Trophoblast cell (in vitro differentiated cells and primary cell): ENCODE data around the gene APOC4.

ENCODE experiments used
- DNase-seq, 2 donors: peaks; one replicate each; pipeline ENCODE4 v3.0.0-alpha.2; 2016
- H2AFZ ChIP-seq: 2 replicates; pipeline ENCODE4 v1.6.1; 2013; ENCODE audit warnings: low read length, moderate library complexity, mild to moderate bottlenecking; ENCODE audit not compliant: insufficient read depth, poor library complexity
- H2AK5ac ChIP-seq: 2 replicates; pipeline ENCODE4 v1.6.1; 2013; ENCODE audit warnings: mild to moderate bottlenecking, low read length
- H2BK120ac ChIP-seq: 2 replicates; pipeline ENCODE4 v1.6.1; 2013; ENCODE audit warnings: low read length, mild to moderate bottlenecking, moderate library complexity; ENCODE audit not compliant: insufficient read depth, poor library complexity
- H2BK12ac ChIP-seq: 2 replicates; pipeline ENCODE4 v1.6.1; 2013; ENCODE audit warnings: mild to moderate bottlenecking, low read length, moderate library complexity
- H2BK5ac ChIP-seq: 2 replicates; pipeline ENCODE4 v1.6.1; 2013; ENCODE audit warnings: low read length, low read depth, moderate library complexity, mild to moderate bottlenecking; ENCODE audit not compliant: poor library complexity
- H3K14ac ChIP-seq: 2 replicates; pipeline ENCODE4 v1.6.1; 2013; ENCODE audit warnings: mild to moderate bottlenecking, low read length
- H3K18ac ChIP-seq: 2 replicates; pipeline ENCODE4 v1.6.1; 2013; ENCODE audit warnings: mild to moderate bottlenecking, low read length
- H3K23ac ChIP-seq: 2 replicates; pipeline ENCODE4 v1.6.1; 2013; ENCODE audit warnings: low read length
- H3K27ac ChIP-seq: 2 replicates; pipeline ENCODE4 v1.5.1; 2013; ENCODE audit warnings: low read depth, mild to moderate bottlenecking, inconsistent platforms, low read length, moderate library complexity
- H3K27me3 ChIP-seq: 2 replicates; pipeline ENCODE4 v1.6.1; 2013; ENCODE audit warnings: inconsistent platforms, mild to moderate bottlenecking, low read length, moderate library complexity; ENCODE audit not compliant: insufficient read depth
- H3K36me3 ChIP-seq, 2 experiments: 1 replicate in 1 of 2; 2 replicates in 1 of 2; pipeline ENCODE4 v1.6.1; 2013; ENCODE audit warnings: low read length in 2 of 2, mild to moderate bottlenecking in 2 of 2, moderate library complexity in 1 of 2; ENCODE audit not compliant: insufficient read depth in 2 of 2, control insufficient read depth in 1 of 2
- H3K4ac ChIP-seq: 2 replicates; pipeline ENCODE4 v1.6.1; 2013; ENCODE audit warnings: low read depth, mild to moderate bottlenecking, low read length, moderate library complexity
- H3K4me1 ChIP-seq, 2 experiments: 1 replicate in 1 of 2; 2 replicates in 1 of 2; pipeline ENCODE4 v1.6.1; 2013; ENCODE audit warnings: low read length in 2 of 2, mild to moderate bottlenecking in 2 of 2, moderate library complexity in 1 of 2; ENCODE audit not compliant: insufficient read depth in 2 of 2, control insufficient read depth in 1 of 2
- H3K4me2 ChIP-seq: 2 replicates; pipeline ENCODE4 v1.6.1; 2013; ENCODE audit warnings: inconsistent platforms, mild to moderate bottlenecking, low read length, moderate library complexity
- H3K4me3 ChIP-seq: 2 replicates; pipeline ENCODE4 v1.5.1; 2013; ENCODE audit warnings: mild to moderate bottlenecking, low read depth, low read length, inconsistent platforms
- H3K79me1 ChIP-seq: one replicate; pipeline ENCODE4 v1.6.1; 2013; ENCODE audit warnings: low read length
- H3K79me2 ChIP-seq: 2 replicates; pipeline ENCODE4 v1.6.1; 2013; ENCODE audit warnings: low read length, mild to moderate bottlenecking; ENCODE audit not compliant: control insufficient read depth, insufficient read depth, poor library complexity
- H3K9ac ChIP-seq: 2 replicates; pipeline ENCODE4 v1.6.1; 2013; ENCODE audit warnings: mild to moderate bottlenecking, low read length
- H3K9me3 ChIP-seq: 2 replicates; pipeline ENCODE4 v1.6.1; 2013; ENCODE audit warnings: low read depth, mild to moderate bottlenecking, control low read depth, inconsistent platforms, low read length; ENCODE audit not compliant: insufficient read depth
- H4K12ac ChIP-seq: 2 replicates; pipeline ENCODE4 v1.6.1; 2013; ENCODE audit warnings: low read depth, mild to moderate bottlenecking, low read length, moderate library complexity
- H4K8ac ChIP-seq: 2 replicates; pipeline ENCODE4 v1.6.1; 2013; ENCODE audit warnings: low read depth, mild to moderate bottlenecking, low read length, moderate library complexity
- H4K91ac ChIP-seq: one replicate; pipeline ENCODE4 v1.6.1; 2013; ENCODE audit warnings: low read depth, mild to moderate bottlenecking, low read length, moderate library complexity
- WGBS: extraction: QIAGEN DNeasy Blood & Tissue Kit; methylation state at CpG from one replicate; pipeline ENCODE4 v1.1.7; 2013; ENCODE audit warnings: missing lambda C conversion rate; ENCODE audit not compliant: insufficient read length, insufficient coverage; ENCODE audit errors: extremely low coverage; 5-methylcytosine and 5-hydroxymethylcytosine counted together

APOC4 gene

GRCh38 chr19:44984005-44984404 lies 42.0 kb downstream of the APOC4 start:
- no CpG with 5 or more reads among the region's 9 CpGs for WGBS
- no peaks in the 10 kb centered on the region for H3K9me3 ChIP-seq
- no peak overlapping the region for H3K4me3 ChIP-seq
- H3K79me2 ChIP-seq, result no peaks in the 10 kb centered on the region
- no peak overlapping the region for H2AFZ ChIP-seq
- no peaks in the 10 kb centered on the region for H3K79me1 ChIP-seq
- H2BK120ac ChIP-seq, result no peak overlapping the region
- H3K36me3 ChIP-seq, result peaks cover 66 to 78% of the 10 kb centered on the region in 2 experiments
- no peaks in the 10 kb centered on the region for H3K4me1 ChIP-seq
- no peak overlapping the region for H2AK5ac ChIP-seq
- H3K4me2 ChIP-seq, result no peak overlapping the region
- no peak overlapping the region for H4K8ac ChIP-seq
- H3K9ac ChIP-seq, result no peak overlapping the region
- no peak overlapping the region for H3K4ac ChIP-seq
- no peak overlapping the region for H3K27ac ChIP-seq
- H3K14ac ChIP-seq, result no peak overlapping the region
- H3K18ac ChIP-seq, result no peak overlapping the region
- H4K12ac ChIP-seq, result no peak overlapping the region
- no peak overlapping the region for H2BK5ac ChIP-seq
- DNase-seq, result peak; percentile 21 to 58
- H2BK12ac ChIP-seq, result no peak overlapping the region
- no peak overlapping the region for H3K23ac ChIP-seq
- no peak overlapping the region for H4K91ac ChIP-seq
- H3K27me3 ChIP-seq, result no peaks in the 10 kb centered on the region

DNA sequence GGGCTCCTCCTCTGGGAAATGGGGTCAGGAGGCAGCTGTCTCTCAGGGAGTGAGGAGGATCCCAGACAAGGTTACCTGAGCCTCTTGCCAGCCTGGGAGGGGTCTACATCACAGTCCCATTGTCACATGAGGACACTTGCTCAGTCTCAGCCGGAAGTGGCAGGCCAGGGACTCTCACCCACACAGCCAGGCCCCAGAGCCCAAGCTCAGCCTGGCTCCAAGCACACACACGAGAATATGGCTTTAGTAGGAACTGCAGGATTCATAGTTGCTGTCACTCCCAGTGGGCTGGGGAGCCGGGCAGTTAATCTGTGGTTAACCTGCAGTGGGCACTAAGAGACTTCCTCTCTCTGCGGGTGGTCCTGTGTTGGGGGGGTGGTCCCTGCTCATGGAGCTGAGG lies 43.4 kb downstream of the APOC4 start:
- H2BK5ac ChIP-seq, result no peak overlapping the region
- peaks cover 68 to 83% of the 10 kb centered on the region in 2 experiments for H3K36me3 ChIP-seq
- no peaks in the 10 kb centered on the region for H3K79me1 ChIP-seq
- no peaks in the 10 kb centered on the region for H3K27me3 ChIP-seq
- no peak overlapping the region for H3K27ac ChIP-seq
- H3K23ac ChIP-seq, result no peak overlapping the region
- WGBS, result no CpG with 5 or more reads among the region's 4 CpGs
- H3K79me2 ChIP-seq, result no peaks in the 10 kb centered on the region
- H4K8ac ChIP-seq, result no peak overlapping the region
- DNase-seq, result no peak
- H4K91ac ChIP-seq, result no peak overlapping the region
- H3K14ac ChIP-seq, result no peak overlapping the region
- no peak overlapping the region for H2BK120ac ChIP-seq
- H2AK5ac ChIP-seq, result no peak overlapping the region
- H3K4me2 ChIP-seq, result no peak overlapping the region
- no peak overlapping the region for H4K12ac ChIP-seq
- H3K4me1 ChIP-seq, result no peaks in the 10 kb centered on the region
- H3K9ac ChIP-seq, result no peak overlapping the region
- no peak overlapping the region for H3K18ac ChIP-seq
- no peak overlapping the region for H2AFZ ChIP-seq
- no peak overlapping the region for H2BK12ac ChIP-seq
- H3K4ac ChIP-seq, result no peak overlapping the region
- H3K9me3 ChIP-seq, result no peaks in the 10 kb centered on the region
- no peak overlapping the region for H3K4me3 ChIP-seq

DNA sequence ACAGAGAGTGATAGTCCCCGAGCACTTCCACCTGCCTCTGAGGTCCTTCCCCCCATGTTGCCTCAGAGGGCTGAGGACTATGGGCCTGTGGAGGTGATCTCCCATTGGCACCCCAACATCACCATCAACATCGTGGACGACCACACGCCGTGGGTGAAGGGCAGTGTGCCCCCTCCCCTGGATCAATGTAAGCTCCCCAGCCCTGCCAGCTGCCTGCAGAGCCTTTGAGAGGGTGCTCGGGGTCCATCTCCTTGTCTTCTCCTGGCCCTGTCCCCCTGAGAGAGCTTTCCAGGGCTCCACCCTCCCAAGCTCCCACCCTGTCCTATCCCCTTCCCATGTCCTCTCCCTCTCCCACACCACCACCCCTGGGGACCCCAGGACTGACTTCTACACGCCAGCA lies 44.4 kb downstream of the APOC4 start:
- DNase-seq, result no peak
- Histone ChIP-seq H4K12ac (no peak overlapping the region), H4K91ac (no peak overlapping the region), H4K8ac (no peak overlapping the region), H2BK12ac (no peak overlapping the region), H3K9me3 (no peaks in the 10 kb centered on the region), H3K18ac (no peak overlapping the region), H3K79me2 (no peaks in the 10 kb centered on the region), H3K9ac (no peak overlapping the region), H2BK5ac (no peak overlapping the region), H3K36me3 (peaks cover 78 to 88% of the 10 kb centered on the region in 2 experiments), H2AFZ (no peak overlapping the region), H3K4me3 (no peak overlapping the region), H3K27me3 (no peaks in the 10 kb centered on the region), H2AK5ac (no peak overlapping the region), H2BK120ac (no peak overlapping the region), H3K4me2 (no peak overlapping the region), H3K23ac (no peak overlapping the region), H3K4me1 (no peaks in the 10 kb centered on the region), H3K27ac (no peak overlapping the region), H3K14ac (no peak overlapping the region), H3K79me1 (no peaks in the 10 kb centered on the region), H3K4ac (no peak overlapping the region)
- WGBS, result no CpG with 5 or more reads among the region's 7 CpGs

GRCh38 chr19:44987148-44987675 lies 45.2 kb downstream of the APOC4 start:
- Histone ChIP-seq H4K12ac (no peak overlapping the region), H4K91ac (no peak overlapping the region), H2BK120ac (no peak overlapping the region), H2AFZ (no peak overlapping the region), H3K4me3 (no peak overlapping the region), H3K4me2 (no peak overlapping the region), H3K18ac (no peak overlapping the region), H2BK12ac (no peak overlapping the region), H3K4ac (no peak overlapping the region), H3K14ac (no peak overlapping the region), H3K36me3 (peaks cover 82 to 89% of the 10 kb centered on the region in 2 experiments), H3K4me1 (no peaks in the 10 kb centered on the region), H3K79me1 (no peaks in the 10 kb centered on the region), H3K27me3 (no peaks in the 10 kb centered on the region), H4K8ac (no peak overlapping the region), H3K9me3 (no peaks in the 10 kb centered on the region), H3K27ac (no peak overlapping the region), H3K23ac (no peak overlapping the region), H2BK5ac (no peak overlapping the region), H2AK5ac (no peak overlapping the region), H3K9ac (no peak overlapping the region), H3K79me2 (no peaks in the 10 kb centered on the region)
- no peak for DNase-seq
- no CpG with 5 or more reads among the region's 20 CpGs for whole genome bisulfite sequencing
